Measurements from ENCODE around the gene FUS. TPM values are rescaled to one million over a fixed set of nuclear protein-coding genes. Genes with fewer than 3 reads are reported as not detected.

FUS gene
- total RNA-seq, 3 donors from 2014 or later (not counting 1 experiment from before 2014, with no cell fraction given): 872 to 934 (median 918) TPM

- no peak overlapping the region for H3K27ac Mint-ChIP-seq
- H3K27me3 Mint-ChIP-seq (ENCODE audit: low read depth in 2 of 2): no peaks in the 10 kb centered on the region
- H3K9me3 ChIP-seq (ENCODE audit: control insufficient read depth, insufficient read depth, low read length): no peaks in the 10 kb centered on the region
- H3K9me3 Mint-ChIP-seq: no peaks in the 10 kb centered on the region
- intact Hi-C loops (cut with micrococcal nuclease): no loop called here
- H3K36me3 ChIP-seq (ENCODE audit: control insufficient read depth, insufficient read depth, low read length): peaks cover 48% of the 10 kb centered on the region
- H3K27ac ChIP-seq (ENCODE audit: low read length): no peak overlapping the region
- no peak for DNase-seq
- no peak for TF ChIP-seq CTCF (IDR thresholded peaks at IDR 0.05)
- no peaks in the 10 kb centered on the region for H3K4me1 Mint-ChIP-seq
- 96% methylated on average over 11 of the region's 11 CpGs for WGBS (ENCODE audit: insufficient coverage)
- no peak overlapping the region for H3K4me3 Mint-ChIP-seq
- ATAC-seq: no peak
- H3K4me1 ChIP-seq (ENCODE audit: control insufficient read depth, insufficient read depth, low read length): peaks cover 46% of the 10 kb centered on the region
- no peaks in the 10 kb centered on the region for H3K27me3 ChIP-seq (ENCODE audit: control insufficient read depth, insufficient read depth, low read length)
- H3K4me3 ChIP-seq (ENCODE audit: low read length): no peak overlapping the region
- no peaks in the 10 kb centered on the region for H3K36me3 Mint-ChIP-seq
Measured at GRCh38 chr16:31131416-31131815, 48.5 kb upstream of the FUS start.

GRCh38 chr16:31131841-31132271, 48.1 kb upstream of the FUS start:
- Mint-ChIP-seq H3K36me3 (no peaks in the 10 kb centered on the region), H3K27me3 (ENCODE audit: low read depth in 2 of 2) (no peaks in the 10 kb centered on the region), H3K4me1 (no peaks in the 10 kb centered on the region), H3K27ac (no peak overlapping the region), H3K9me3 (no peaks in the 10 kb centered on the region), H3K4me3 (no peak overlapping the region)
- TF ChIP-seq CTCF (IDR thresholded peaks at IDR 0.05): no peak
- Histone ChIP-seq H3K27me3 (ENCODE audit: control insufficient read depth, insufficient read depth, low read length) (no peaks in the 10 kb centered on the region), H3K4me1 (ENCODE audit: control insufficient read depth, insufficient read depth, low read length) (peaks cover 46% of the 10 kb centered on the region), H3K36me3 (ENCODE audit: control insufficient read depth, insufficient read depth, low read length) (peaks cover 47% of the 10 kb centered on the region), H3K4me3 (ENCODE audit: low read length) (no peak overlapping the region), H3K9me3 (ENCODE audit: control insufficient read depth, insufficient read depth, low read length) (no peaks in the 10 kb centered on the region), H3K27ac (ENCODE audit: low read length) (no peak overlapping the region)
- ATAC-seq: no peak
- intact Hi-C loops (cut with micrococcal nuclease): no loop called here
- 92% methylated on average over 5 of the region's 5 CpGs for WGBS (ENCODE audit: insufficient coverage)
- DNase-seq: no peak

- Mint-ChIP-seq H3K27ac (no peak overlapping the region), H3K4me3 (no peak overlapping the region), H3K36me3 (no peaks in the 10 kb centered on the region), H3K27me3 (ENCODE audit: low read depth in 2 of 2) (no peaks in the 10 kb centered on the region), H3K9me3 (no peaks in the 10 kb centered on the region), H3K4me1 (no peaks in the 10 kb centered on the region)
- no peak for DNase-seq
- ATAC-seq: no peak
- H3K9me3 ChIP-seq (ENCODE audit: control insufficient read depth, insufficient read depth, low read length): no peaks in the 10 kb centered on the region
- no peak for TF ChIP-seq CTCF (IDR thresholded peaks at IDR 0.05)
- peaks cover 40% of the 10 kb centered on the region for H3K4me1 ChIP-seq (ENCODE audit: control insufficient read depth, insufficient read depth, low read length)
- intact Hi-C loops (cut with micrococcal nuclease): no loop called here
- H3K36me3 ChIP-seq (ENCODE audit: control insufficient read depth, insufficient read depth, low read length): peaks cover 41% of the 10 kb centered on the region
- 94% methylated on average over 20 of the region's 20 CpGs for WGBS (ENCODE audit: insufficient coverage)
- no peak overlapping the region for H3K4me3 ChIP-seq (ENCODE audit: low read length)
- no peak overlapping the region for H3K27ac ChIP-seq (ENCODE audit: low read length)
- H3K27me3 ChIP-seq (ENCODE audit: control insufficient read depth, insufficient read depth, low read length): no peaks in the 10 kb centered on the region
Measured at GRCh38 chr16:31132303-31132979, 47.5 kb upstream of the FUS start.

- Histone ChIP-seq H3K4me3 (ENCODE audit: low read length) (no peak overlapping the region), H3K9me3 (ENCODE audit: control insufficient read depth, insufficient read depth, low read length) (no peaks in the 10 kb centered on the region), H3K4me1 (ENCODE audit: control insufficient read depth, insufficient read depth, low read length) (peaks cover 34% of the 10 kb centered on the region), H3K27ac (ENCODE audit: low read length) (no peak overlapping the region), H3K36me3 (ENCODE audit: control insufficient read depth, insufficient read depth, low read length) (peaks cover 36% of the 10 kb centered on the region), H3K27me3 (ENCODE audit: control insufficient read depth, insufficient read depth, low read length) (no peaks in the 10 kb centered on the region)
- DNase-seq: no peak
- no peak for TF ChIP-seq CTCF (IDR thresholded peaks at IDR 0.05)
- Mint-ChIP-seq H3K36me3 (no peaks in the 10 kb centered on the region), H3K4me1 (no peaks in the 10 kb centered on the region), H3K9me3 (no peaks in the 10 kb centered on the region), H3K27me3 (ENCODE audit: low read depth in 2 of 2) (no peaks in the 10 kb centered on the region), H3K4me3 (no peak overlapping the region), H3K27ac (peak overlapping the region in 1 of 2 donors; percentile 28)
- intact Hi-C loops (cut with micrococcal nuclease): no loop called here
- WGBS (ENCODE audit: insufficient coverage): 95% methylated on average over 6 of the region's 6 CpGs
- no peak for ATAC-seq
Measured at GRCh38 chr16:31133046-31133501, 46.9 kb upstream of the FUS start.
